K562 (cell line): ENCODE results near the gene CSNK1D. TPM values are rescaled to one million over a fixed set of nuclear protein-coding genes. Genes with fewer than 3 reads are reported as not detected.
"Not testable (repeated sequence)": the region's sequence is repeated elsewhere in the genome, so short reads cannot be mapped to it uniquely, and the experiment has no call there.

Experiments used
- ATAC-seq: fragments of 200-7000 bp; cut with Tn5 transposase; 3 replicates; pipeline ENCODE4 v1.9.1; 2020; ENCODE audit warnings: moderate library complexity
- BruUV-seq: library from RNA; stranded (reverse); fragments of 400-500 nt; replicated peaks from 2 replicates; lab custom pipeline; 2021; lab: Mats Ljungman, UMichigan
- CTCF ChIA-PET: fragments of 300-600 bp; formaldehyde crosslinking; extraction: SDS; loops from one replicate; lab custom pipeline; 2021; ENCODE audit warnings: low intra/inter-chr PET ratio; lab: Yijun Ruan, JAX
- POLR2A ChIA-PET: fragments of 300-600, 350-650 bp; sonication (Branson Sonifier 250); formaldehyde crosslinking; extraction: SDS; loops from one replicate; lab custom pipeline; 2021; ENCODE audit warnings: antibody characterized with exemption, inconsistent platforms; lab: Yijun Ruan, JAX
- DNase-seq, 4 experiments: peaks; one replicate each; pipeline versions ENCODE4 v3.0.0 to v3.0.0-alpha.2; 2011 to 2018; ENCODE audit warnings: low spot score in 3 of 4, mixed read lengths in 3 of 4; ENCODE audit errors: extremely low read depth in 1 of 4
- FAIRE-seq: peaks from 2 replicates; lab custom pipeline; 2011; peaks lifted over from hg19 to GRCh38; lab: Jason Lieb, UNC
- H2AFZ ChIP-seq: 2 replicates; pipeline ENCODE4 v1.6.0; 2011; ENCODE audit warnings: low read depth, low read length, control low read depth, inconsistent platforms
- H3K27ac ChIP-seq: fragments of 200-600 bp; 3 replicates; pipeline ENCODE4 v1.8.0; 2011; ENCODE audit warnings: low read depth, mild to moderate bottlenecking, control low read depth, inconsistent platforms, low read length, moderate library complexity, mixed read lengths; ENCODE audit errors: extremely low read depth
- H3K27me3 ChIP-seq, 2 experiments: fragments of 300-600 bp in 1 of 2; 2 replicates in 1 of 2; 3 replicates in 1 of 2; pipeline versions ENCODE4 v1.6.0 to v1.8.0; 2011; ENCODE audit warnings: inconsistent platforms in 2 of 2, low read length in 2 of 2, mild to moderate bottlenecking in 1 of 2, mixed read lengths in 1 of 2, moderate library complexity in 1 of 2; ENCODE audit not compliant: control insufficient read depth in 2 of 2, insufficient read depth in 2 of 2
- H3K36me3 ChIP-seq: fragments of 300-600 bp; 3 replicates; pipeline ENCODE4 v1.8.0; 2011; ENCODE audit warnings: mild to moderate bottlenecking, low read length, inconsistent platforms; ENCODE audit not compliant: control insufficient read depth, insufficient read depth
- H3K4me1 ChIP-seq, 2 experiments: fragments of 200-600 bp in 1 of 2; replicated peaks in 1 of 2; 2 replicates in 1 of 2; 3 replicates in 1 of 2; pipeline versions ENCODE4 v1.5.1 to v1.8.0; 2011; ENCODE audit warnings: inconsistent platforms in 2 of 2, low read length in 2 of 2, mild to moderate bottlenecking in 1 of 2, mixed read lengths in 1 of 2, moderate library complexity in 1 of 2; ENCODE audit not compliant: control insufficient read depth in 2 of 2, insufficient read depth in 2 of 2
- H3K4me2 ChIP-seq: 2 replicates; pipeline ENCODE4 v1.6.1; 2011; ENCODE audit warnings: low read length, control low read depth, inconsistent platforms, mixed read lengths; ENCODE audit not compliant: insufficient read depth
- H3K4me3 ChIP-seq: fragments of 200-600 bp; sonication (generic), shearing (Covaris generic); 2 replicates; pipeline ENCODE4 v1.5.1; 2016; ENCODE audit warnings: control low read depth, inconsistent platforms
- H3K79me2 ChIP-seq: fragments of 200-600 bp; 3 replicates; pipeline ENCODE4 v1.8.0; 2011; ENCODE audit warnings: low read length, inconsistent platforms; ENCODE audit not compliant: control insufficient read depth, insufficient read depth
- H3K9ac ChIP-seq, 2 experiments: 2 replicates each; pipeline versions ENCODE4 v1.6.0 to v1.6.1; 2011; ENCODE audit warnings: low read depth in 2 of 2, low read length in 2 of 2, control low read depth in 1 of 2, inconsistent platforms in 1 of 2, mild to moderate bottlenecking in 1 of 2, mixed read lengths in 1 of 2; ENCODE audit not compliant: insufficient read depth in 1 of 2
- H3K9me1 ChIP-seq: one replicate; pipeline ENCODE4 v1.6.0; 2011; ENCODE audit warnings: inconsistent platforms, mild to moderate bottlenecking, low read length, moderate library complexity; ENCODE audit not compliant: control insufficient read depth, insufficient read depth
- H3K9me3 ChIP-seq: replicated peaks from 2 replicates; pipeline ENCODE4 v1.5.1; 2011; ENCODE audit warnings: low read depth, low read length, inconsistent platforms; ENCODE audit not compliant: control insufficient read depth, insufficient read depth
- H4K20me1 ChIP-seq: replicated peaks from 2 replicates; pipeline ENCODE4 v1.6.1; 2011; ENCODE audit warnings: low read length, inconsistent platforms, mixed read lengths; ENCODE audit not compliant: control insufficient read depth, insufficient read depth
- ARHGAP35 ChIP-seq: fragments of 450-650 bp; IDR thresholded peaks from 2 replicates; pipeline ENCODE4 v1.6.1; 2018; ENCODE audit not compliant: partially characterized antibody
- EHMT2 ChIP-seq: fragments of 450-650 bp; IDR thresholded peaks from 2 replicates; pipeline ENCODE4 v1.6.1; 2018; ENCODE audit warnings: antibody characterized with exemption
- NFIX ChIP-seq: fragments of 250-450 bp; sonication (Bioruptor Pico); IDR thresholded peaks from 2 replicates; pipeline ENCODE4 v1.4.0; 2020; ENCODE audit warnings: low read depth, mild to moderate bottlenecking, moderate library complexity
- NUFIP1 ChIP-seq: fragments of 450-650 bp; IDR thresholded peaks from 2 replicates; pipeline ENCODE4 v1.6.1; 2018; ENCODE audit not compliant: partially characterized antibody
- PML ChIP-seq: IDR thresholded peaks from 2 replicates; pipeline ENCODE4 v1.6.1; 2012; ENCODE audit warnings: low read length, inconsistent platforms
- POLR2B ChIP-seq: fragments of 450-650 bp; IDR thresholded peaks from 2 replicates; pipeline ENCODE4 v1.6.1; 2018; ENCODE audit warnings: low read depth; ENCODE audit not compliant: partially characterized antibody
- SUPT5H ChIP-seq: fragments of 450-650 bp; IDR thresholded peaks from 2 replicates; pipeline ENCODE4 v1.6.1; 2016
- TEAD4 ChIP-seq, 2 experiments: sonication (generic) in 1 of 2; formaldehyde crosslinking in 1 of 2; IDR thresholded peaks; 2 replicates each; pipeline versions ENCODE4 v1.6.1 to v1.8.0; 2012 to 2022; ENCODE audit warnings: borderline replicate concordance in 1 of 2, inconsistent platforms in 1 of 2, low read length in 1 of 2, mild to moderate bottlenecking in 1 of 2, missing genetic modification reagents in 1 of 2
- TRIM24 ChIP-seq, 2 experiments: fragments of 450-650 bp; IDR thresholded peaks; 2 replicates each; pipeline ENCODE4 v1.6.1; 2016
- WGBS: fragments of 100-300 bp; shearing (Covaris generic); methylation state at CpG from one replicate; pipeline ENCODE4 v1.1.6; 2016; ENCODE audit warnings: low coverage, mixed read lengths; ENCODE audit not compliant: insufficient coverage; ENCODE audit errors: missing lambda C conversion rate; 5-methylcytosine and 5-hydroxymethylcytosine counted together
- in situ Hi-C: fragments of 300-500 bp; cut with MboI; formaldehyde crosslinking; loops from 4 replicates; pipeline ENCODE4 v1.15.0; 2018; ENCODE audit warnings: inconsistent platforms, mixed read lengths
- intact Hi-C: fragments of 100-400 bp; cut with micrococcal nuclease; formaldehyde crosslinking; loops from 2 replicates; pipeline ENCODE4 v1.14.2; 2022
- polyA plus RNA-seq, 8 experiments: library from polyadenylated mRNA; depleted of rRNA in 4 of 8; stranded (reverse) in 5 of 8; unstranded in 3 of 8; fragments of >200 nt; fragmentation: Nextera tagmentation in 2 of 8; fragmentation: Illumina TruSeq in 1 of 8; extraction: Ambion mirVana in 2 of 8; extraction: Trizol in 1 of 8; gene quantifications; 2 replicates each; pipeline versions ENCODE4 v1.2.1 to v1.2.3, GENCODE V29; 2011 to 2014; ENCODE audit warnings: inconsistent platforms in 1 of 8, missing spikeins in 1 of 8
- total RNA-seq, 7 experiments: library from RNA; depleted of rRNA in 6 of 7; stranded (reverse); fragments of >200 nt in 6 of 7; fragmentation: Illumina TruSeq in 2 of 7; extraction: Trizol in 2 of 7; gene quantifications; 2 replicates each; pipeline versions ENCODE4 v1.2.1 to v1.2.3, GENCODE V29; 2011 to 2021; ENCODE audit warnings: low replicate concordance in 1 of 7
- TF ChIP-seq, protein P1 (sequence below): fragments of 450-650 bp; IDR thresholded peaks from 2 replicates; pipeline ENCODE4 v1.6.1; 2016; ENCODE audit warnings: borderline replicate concordance

CSNK1D gene
- total and polyA plus RNA-seq, 9 of the 15 experiments (the other 6 are each of a cell fraction or from before 2014, with no cell fraction given), result 6.5 to 133 (median 41.3) TPM

DNA sequence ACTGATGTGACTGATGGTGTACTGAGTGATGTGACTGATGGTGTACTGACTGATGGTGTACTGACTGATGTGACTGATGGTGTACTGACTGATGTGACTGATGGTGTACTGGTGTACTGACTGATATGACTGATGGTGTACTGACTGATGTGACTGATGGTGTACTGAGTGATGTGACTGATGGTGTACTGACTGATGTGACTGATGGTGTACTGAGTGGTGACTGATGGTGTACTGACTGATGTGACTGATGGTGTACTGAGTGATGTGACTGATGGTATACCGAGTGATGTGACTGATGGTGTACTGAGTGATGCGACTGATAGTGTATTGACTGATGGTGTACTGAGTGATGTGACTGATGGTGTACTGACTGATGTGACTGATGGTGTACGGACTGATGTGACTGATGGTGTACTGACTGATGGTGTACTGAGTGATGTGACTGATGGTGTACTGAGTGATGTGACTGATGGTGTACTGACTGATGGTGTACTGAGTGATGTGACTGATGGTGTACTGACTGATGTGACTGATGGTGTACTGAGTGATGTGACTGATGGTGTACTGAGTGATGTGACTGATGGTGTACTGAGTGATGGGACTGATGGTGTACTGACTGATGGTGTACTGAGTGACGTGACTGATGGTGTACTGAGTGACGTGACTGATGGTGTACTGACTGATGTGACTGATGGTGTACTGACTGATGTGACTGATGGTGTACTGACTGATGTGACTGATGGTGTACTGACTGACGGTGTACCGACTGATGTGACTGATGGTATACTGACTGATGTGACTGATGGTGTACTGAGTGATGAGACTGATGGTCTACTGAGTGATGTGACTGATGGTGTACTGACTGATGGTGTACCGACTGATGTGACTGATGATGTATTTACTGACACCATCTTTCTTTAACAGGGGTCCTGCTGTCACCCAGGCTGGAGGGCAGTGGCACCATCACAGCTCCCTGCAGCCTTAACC is 13.2 kb downstream of the CSNK1D start (continued):
- TF ChIP-seq PML (peak; percentile 37; the same call in 1 of the 2 replicates), TEAD4 (IDR thresholded peaks at IDR 0.05; ENCODE audit: low read length) (peak; percentile 2; the same call in 1 of the 2 replicates), TRIM24 (IDR thresholded peaks at IDR 0.05) (peak in 1 of 2 experiments; percentile 35; a peak in 1 of 4 replicates), ARHGAP35 (peak; percentile 96)
- not testable (repeated sequence) for TF ChIP-seq TEAD4 (CRISPR knock-in tag; IDR thresholded peaks at IDR 0.05; ENCODE audit: borderline replicate concordance)
- TF ChIP-seq, protein P1, sequence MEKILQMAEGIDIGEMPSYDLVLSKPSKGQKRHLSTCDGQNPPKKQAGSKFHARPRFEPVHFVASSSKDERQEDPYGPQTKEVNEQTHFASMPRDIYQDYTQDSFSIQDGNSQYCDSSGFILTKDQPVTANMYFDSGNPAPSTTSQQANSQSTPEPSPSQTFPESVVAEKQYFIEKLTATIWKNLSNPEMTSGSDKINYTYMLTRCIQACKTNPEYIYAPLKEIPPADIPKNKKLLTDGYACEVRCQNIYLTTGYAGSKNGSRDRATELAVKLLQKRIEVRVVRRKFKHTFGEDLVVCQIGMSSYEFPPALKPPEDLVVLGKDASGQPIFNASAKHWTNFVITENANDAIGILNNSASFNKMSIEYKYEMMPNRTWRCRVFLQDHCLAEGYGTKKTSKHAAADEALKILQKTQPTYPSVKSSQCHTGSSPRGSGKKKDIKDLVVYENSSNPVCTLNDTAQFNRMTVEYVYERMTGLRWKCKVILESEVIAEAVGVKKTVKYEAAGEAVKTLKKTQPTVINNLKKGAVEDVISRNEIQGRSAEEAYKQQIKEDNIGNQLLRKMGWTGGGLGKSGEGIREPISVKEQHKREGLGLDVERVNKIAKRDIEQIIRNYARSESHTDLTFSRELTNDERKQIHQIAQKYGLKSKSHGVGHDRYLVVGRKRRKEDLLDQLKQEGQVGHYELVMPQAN, result 0 out of 2 replicates have a peak, but pooled peaks have one; percentile 19

DNA sequence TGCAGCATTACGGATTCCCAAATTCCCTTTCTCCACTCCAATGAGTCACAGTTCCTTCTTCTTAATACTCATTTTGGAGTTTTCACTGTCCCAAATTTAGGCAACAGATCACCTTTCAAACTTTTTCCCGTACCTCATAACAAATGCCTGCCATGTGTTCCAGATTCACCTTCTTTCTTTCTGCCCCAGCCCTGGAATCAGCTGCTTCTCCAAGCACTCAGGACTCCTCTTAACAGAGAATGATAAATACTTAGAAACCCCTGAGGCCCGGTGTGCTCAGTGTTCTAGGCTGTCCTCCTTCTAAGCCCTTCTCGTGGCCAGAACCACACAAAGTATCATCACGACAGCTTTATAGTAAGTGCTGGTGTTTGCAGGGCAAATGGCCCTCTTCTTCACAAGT is 14.9 kb downstream of the CSNK1D start:
- Histone ChIP-seq H2AFZ (no peak overlapping the region), H4K20me1 (no peaks in the 10 kb centered on the region), H3K27me3 (no peaks in the 10 kb centered on the region), H3K4me2 (no peak overlapping the region), H3K27ac (no peak overlapping the region), H3K36me3 (peaks cover 88% of the 10 kb centered on the region), H3K9me1 (no peaks in the 10 kb centered on the region), H3K4me3 (no peak overlapping the region), H3K9me3 (no peaks in the 10 kb centered on the region; the same call in 1 of the 2 replicates), H3K79me2 (peaks cover 76% of the 10 kb centered on the region), H3K9ac (no peak overlapping the region), H3K4me1 (0 out of 5 replicates have a peak, but pooled peaks cover 0 to 3% of the 10 kb centered on the region in 2 experiments)
- no peak for TF ChIP-seq NFIX (CRISPR knock-in tag)
- TF ChIP-seq EHMT2, result no peak
- TF ChIP-seq POLR2B, result peak; percentile 30
- TF ChIP-seq SUPT5H, result peak; percentile 32; the same call in 1 of the 2 replicates
- no peak for TF ChIP-seq NUFIP1
- no peak for DNase-seq
- ChIA-PET POLR2A (interaction anchor here (0.6 kb wide), 1 partner anchor 335 kb away, joined by 3 read pairs; no protein-coding TSS in a partner anchor), CTCF (no interaction called here)
- in situ Hi-C loops (no loop called here), intact Hi-C loops (no loop called here)
- no peak for FAIRE-seq
- WGBS, result 76% methylated on average over 5 of the region's 5 CpGs
- TSS peak; percentile 11 for BruUV-seq
- ATAC-seq, result no peak
